HG03521 (cell line): ENCODE measurements around the gene METTL3.

Experiments
- ATAC-seq: cut with Tn5 transposase; IDR thresholded peaks from one replicate; pipeline ENCODE4 v1.9.1; 2021; ENCODE audit warnings: mild to moderate bottlenecking, moderate library complexity; ENCODE audit not compliant: unreplicated experiment

The METTL3 gene

GRCh38 chr14:21486640-21487087 is 24.5 kb downstream of the METTL3 start:
- ATAC-seq, result no peak

GRCh38 chr14:21476925-21477681 is 34.0 kb downstream of the METTL3 start, which contains the start of the genes RAB2B and TOX4:
Gene RAB2B (minus strand): TSS chr14:21476959. CDS start chr14:21476872, 87 bp downstream.
Gene TOX4 (plus strand): TSS chr14:21477195. CDS start chr14:21477279, 84 bp downstream.
- ATAC-seq, result peak; percentile 99

- ATAC-seq, result peak; percentile 30
Measured at GRCh38 chr14:21476523-21476924, 34.6 kb downstream of the METTL3 start.

- ATAC-seq, result no peak
Measured at GRCh38 chr14:21475767-21476522, 35.2 kb downstream of the METTL3 start.

- ATAC-seq, result no peak
Measured at GRCh38 chr14:21467616-21468015, 43.5 kb downstream of the METTL3 start.

- peak; percentile 97 for ATAC-seq
Measured at GRCh38 chr14:21455912-21456667, 55.0 kb downstream of the METTL3 start, which contains the start of gene CHD8. Gene CHD8 (minus strand): TSS chr14:21456123. CDS start chr14:21431643, 24,480 bp downstream.

- ATAC-seq, result peak; percentile 15
Measured at GRCh38 chr14:21455592-21455911, 55.6 kb downstream of the METTL3 start.

GRCh38 chr14:21454843-21455544 is 56.1 kb downstream of the METTL3 start:
- ATAC-seq, result no peak

- no peak for ATAC-seq
Measured at GRCh38 chr14:21449899-21450216, 61.3 kb downstream of the METTL3 start.
